Activated T-cell treated with anti-CD3 and anti-CD28 coated beads, Interleukin-2, amount 50 U/mL, for 72 hours (primary cell): ENCODE results near the gene KATNAL1. TPM values are rescaled to one million over a fixed set of nuclear protein-coding genes. Genes with fewer than 3 reads are reported as not detected.

Experiments used
- ATAC-seq, 2 donors: fragments of 150-1000 bp; cut with Tn5 transposase; replicated peaks in 1 of 2; 2 replicates each; pipeline ENCODE4 v1.10.0; 2021; ENCODE audit warnings: moderate library complexity in 2 of 2, mild to moderate bottlenecking in 1 of 2
- DNase-seq, 2 donors: peaks; one replicate each; pipeline ENCODE4 v3.0.0; 2021 to 2022; ENCODE audit warnings: mixed read lengths in 1 of 2
- H3K27ac Mint-ChIP-seq: one replicate; pipeline ENCODE4 v1.8.0; 2022; ENCODE audit warnings: mild to moderate bottlenecking, moderate library complexity, mixed read lengths
- H3K27me3 Mint-ChIP-seq: one replicate; pipeline ENCODE4 v1.8.0; 2022; ENCODE audit warnings: low read depth, mixed read lengths
- H3K36me3 Mint-ChIP-seq, 2 donors: one replicate each; pipeline ENCODE4 v1.8.0; 2022; ENCODE audit warnings: mixed read lengths in 2 of 2, mild to moderate bottlenecking in 1 of 2; ENCODE audit not compliant: insufficient read depth in 2 of 2
- H3K4me1 Mint-ChIP-seq: one replicate; pipeline ENCODE4 v1.8.0; 2022; ENCODE audit warnings: low read depth, mixed read lengths
- H3K4me3 Mint-ChIP-seq, 2 donors: one replicate each; pipeline ENCODE4 v1.8.0; 2022; ENCODE audit warnings: mild to moderate bottlenecking in 2 of 2, mixed read lengths in 2 of 2, moderate library complexity in 2 of 2
- H3K9me3 Mint-ChIP-seq, 2 donors: one replicate each; pipeline ENCODE4 v1.8.0; 2022; ENCODE audit warnings: mixed read lengths in 2 of 2
- total RNA-seq, 2 donors: library from RNA; stranded (reverse); gene quantifications; one replicate each; pipeline ENCODE4 v1.2.3, GENCODE V29; 2022

KATNAL1 gene
- total RNA-seq, 2 donors from 2014 or later, result 17.9 to 25.5 TPM

GRCh38 chr13:30156826-30157615 lies 150.3 kb downstream of the KATNAL1 start:
- no peaks in the 10 kb centered on the region for H3K27me3 Mint-ChIP-seq
- H3K27ac Mint-ChIP-seq, result peak overlapping the region; percentile 17
- H3K9me3 Mint-ChIP-seq, result no peaks in the 10 kb centered on the region
- peaks cover 72% of the 10 kb centered on the region for H3K4me1 Mint-ChIP-seq
- DNase-seq (no peak), ATAC-seq (peak in 1 of 2 donors; percentile 7)
- peaks cover 0 to 3% of the 10 kb centered on the region in 2 donors for H3K36me3 Mint-ChIP-seq
- no peak overlapping the region for H3K4me3 Mint-ChIP-seq

- Mint-ChIP-seq H3K9me3 (no peaks in the 10 kb centered on the region), H3K4me3 (no peak overlapping the region), H3K27me3 (no peaks in the 10 kb centered on the region), H3K27ac (peak overlapping the region; percentile 22), H3K36me3 (peaks cover 0 to 3% of the 10 kb centered on the region in 2 donors), H3K4me1 (peaks cover 80% of the 10 kb centered on the region)
- ATAC-seq (no peak), DNase-seq (no peak)
These were observed 151.1 kb downstream of the KATNAL1 start for GRCh38 chr13:30156270-30156669.

- peak overlapping the region; percentile 43 for H3K27ac Mint-ChIP-seq
- no peaks in the 10 kb centered on the region for H3K27me3 Mint-ChIP-seq
- H3K4me1 Mint-ChIP-seq, result peaks cover 86% of the 10 kb centered on the region
- no peak for DNase-seq
- H3K9me3 Mint-ChIP-seq, result no peaks in the 10 kb centered on the region
- no peaks in the 10 kb centered on the region for H3K36me3 Mint-ChIP-seq
- ATAC-seq, result no peak
- no peak overlapping the region for H3K4me3 Mint-ChIP-seq
These were observed 152.4 kb downstream of the KATNAL1 start for GRCh38 chr13:30154931-30155330.

GRCh38 chr13:30154531-30154930 lies 152.8 kb downstream of the KATNAL1 start:
- no peak for ATAC-seq
- no peak overlapping the region for H3K27ac Mint-ChIP-seq
- peaks cover 86% of the 10 kb centered on the region for H3K4me1 Mint-ChIP-seq
- no peaks in the 10 kb centered on the region for H3K9me3 Mint-ChIP-seq
- no peaks in the 10 kb centered on the region for H3K36me3 Mint-ChIP-seq
- no peaks in the 10 kb centered on the region for H3K27me3 Mint-ChIP-seq
- no peak overlapping the region for H3K4me3 Mint-ChIP-seq
- DNase-seq, result no peak

GRCh38 chr13:30153545-30154426 lies 153.6 kb downstream of the KATNAL1 start:
- no peak for DNase-seq
- Mint-ChIP-seq H3K36me3 (no peaks in the 10 kb centered on the region), H3K27me3 (no peaks in the 10 kb centered on the region), H3K9me3 (no peaks in the 10 kb centered on the region), H3K27ac (no peak overlapping the region), H3K4me1 (peaks cover 86% of the 10 kb centered on the region), H3K4me3 (no peak overlapping the region)
- no peak for ATAC-seq

Other genes with a start within 250 kb of the KATNAL1 start
- gene UBE2L5, start 114.9 kb upstream of the KATNAL1 start, total RNA-seq, result not detected
- 100 to 1,000 TPM; 418 to 596 TPM for gene HMGB1, start 158.4 kb upstream of the KATNAL1 start, total RNA-seq